ENCODE results near the gene TVP23C. TPM values are rescaled to one million over a fixed set of nuclear protein-coding genes. Genes with fewer than 3 reads are reported as not detected.

TVP23C gene
- total RNA-seq, 1 experiment from 2014 or later, result 16.9 TPM

- H2BK120ac ChIP-seq (ENCODE audit: low read depth, low read length, poor library complexity, severe bottlenecking), result no peak overlapping the region
- Mint-ChIP-seq H3K27ac (no peak overlapping the region), H3K9me3 (peaks cover 0 to 9% of the 10 kb centered on the region in 2 experiments; a peak in 3 of 5 replicates), H3K27me3 (ENCODE audit: low read depth) (no peaks in the 10 kb centered on the region), H3K36me3 (ENCODE audit: insufficient read depth in 1 of 3, low read depth in 3 of 3) (peaks cover 22 to 25% (median 23%) of the 10 kb centered on the region in 3 experiments), H3K4me3 (no peak overlapping the region), H3K4me1 (no peaks in the 10 kb centered on the region)
- no peak overlapping the region for H3K4ac ChIP-seq (ENCODE audit: low read depth, low read length)
- no peak overlapping the region for H2AFZ ChIP-seq (ENCODE audit: low read length)
- no peak overlapping the region for H4K91ac ChIP-seq (ENCODE audit: insufficient read length, low read depth, low read length)
- H3K23me2 ChIP-seq (ENCODE audit: insufficient read length, low read depth, low read length, poor library complexity, severe bottlenecking), result no peaks in the 10 kb centered on the region
- no peak overlapping the region for H3K9ac ChIP-seq (ENCODE audit: extremely low read depth, insufficient read length, low read length)
- H2BK15ac ChIP-seq (ENCODE audit: low read depth, low read length), result no peak overlapping the region
- no peaks in the 10 kb centered on the region for H4K20me1 ChIP-seq (ENCODE audit: control insufficient read depth, insufficient read depth, insufficient read length)
- no peak overlapping the region for H3K4me2 ChIP-seq (ENCODE audit: insufficient read depth, insufficient read length, low read length)
- no peak for TF ChIP-seq CTCF (conservative IDR thresholded peaks at IDR 0.05)
- no peak overlapping the region for H4K8ac ChIP-seq (replicated peaks; ENCODE audit: insufficient read length, low read depth, low read length)
- H2AK5ac ChIP-seq (ENCODE audit: insufficient read length, low read length), result no peak overlapping the region
- H2BK20ac ChIP-seq (ENCODE audit: low read depth, low read length, poor library complexity, severe bottlenecking), result no peak overlapping the region
- no peak overlapping the region for H2BK12ac ChIP-seq (ENCODE audit: insufficient read length, low read depth, low read length)
- H3K27ac ChIP-seq (ENCODE audit: insufficient read length, low read depth, low read length), result no peak overlapping the region
- no peak overlapping the region for H3T11ph ChIP-seq (ENCODE audit: low read length)
- no peak overlapping the region for H3K23ac ChIP-seq (ENCODE audit: insufficient read length, low read depth, low read length)
- DNase-seq, result no peak
- H3K18ac ChIP-seq (ENCODE audit: insufficient read length, low read depth, low read length), result no peak overlapping the region
- no CpG with 5 or more reads among the region's 6 CpGs for WGBS (ENCODE audit: extremely low coverage, insufficient read length, low lambda C conversion rate)
- no peaks in the 10 kb centered on the region for H3K9me3 ChIP-seq (ENCODE audit: control insufficient read depth, low read depth, low read length)
- H3K4me1 ChIP-seq (ENCODE audit: insufficient read depth, low read length), result no peaks in the 10 kb centered on the region
- no peak overlapping the region for H4K5ac ChIP-seq (ENCODE audit: insufficient read length, low read depth, low read length)
- H3K79me1 ChIP-seq (ENCODE audit: insufficient read depth, low read depth, low read length, poor library complexity, severe bottlenecking), result no peaks in the 10 kb centered on the region
- no peaks in the 10 kb centered on the region for H3K79me2 ChIP-seq (ENCODE audit: insufficient read depth, low read length)
- H3K14ac ChIP-seq (ENCODE audit: insufficient read depth, low read length), result no peak overlapping the region
- no peak overlapping the region for H2BK5ac ChIP-seq (ENCODE audit: insufficient read length, low read length)
- no peaks in the 10 kb centered on the region for H3K27me3 ChIP-seq (ENCODE audit: insufficient read depth, low read length)
- H3K56ac ChIP-seq (ENCODE audit: insufficient read length, low read depth, low read length), result no peak overlapping the region
These were observed 106.8 kb downstream of the TVP23C start for GRCh38 chr17:15456496-15456895.

Data from H9 (cell line).